ENCODE data around the gene PITPNC1.

The PITPNC1 gene

DNA sequence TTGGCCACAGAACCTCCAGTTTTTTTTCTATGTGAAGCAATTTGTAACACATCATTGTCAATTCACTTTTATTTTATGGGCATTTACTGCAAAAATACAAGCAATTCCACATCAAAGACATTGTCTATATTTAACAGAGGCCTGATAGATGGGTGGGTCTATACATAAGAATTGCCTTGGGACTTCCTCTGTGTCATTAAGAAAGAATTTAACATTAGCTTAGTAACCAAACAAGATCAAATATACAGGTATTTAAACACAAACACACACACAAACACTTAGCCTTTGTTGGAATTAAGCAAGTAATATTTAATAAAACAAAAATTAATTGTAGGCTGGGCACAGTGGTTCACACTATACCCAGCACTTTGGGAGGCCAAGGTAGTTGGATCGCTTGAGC is 4.3 kb upstream of the PITPNC1 start:
- no peak for DNase-seq

- DNase-seq, result peak; percentile 92
Measured at GRCh38 chr17:67374329-67375053, 2.6 kb upstream of the PITPNC1 start.

DNA sequence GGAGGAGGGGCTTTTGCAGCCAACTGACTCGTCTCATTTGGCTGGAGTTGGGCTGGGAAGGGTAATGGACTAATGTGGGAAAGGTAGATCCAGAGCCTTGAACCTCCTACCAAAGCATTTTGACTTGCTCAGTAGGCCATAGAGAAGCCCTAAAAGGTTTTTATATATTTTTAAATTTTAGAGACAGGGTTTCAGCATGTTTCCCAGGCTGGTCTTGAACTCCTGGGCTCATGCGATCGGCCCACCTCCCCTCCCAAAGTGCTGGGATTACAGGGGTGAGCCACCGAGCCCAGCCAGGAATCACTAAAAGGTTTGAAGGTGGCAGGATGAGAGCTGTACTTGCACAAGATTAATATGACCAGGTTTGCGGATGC is 2.0 kb upstream of the PITPNC1 start:
- DNase-seq, result no peak

DNA sequence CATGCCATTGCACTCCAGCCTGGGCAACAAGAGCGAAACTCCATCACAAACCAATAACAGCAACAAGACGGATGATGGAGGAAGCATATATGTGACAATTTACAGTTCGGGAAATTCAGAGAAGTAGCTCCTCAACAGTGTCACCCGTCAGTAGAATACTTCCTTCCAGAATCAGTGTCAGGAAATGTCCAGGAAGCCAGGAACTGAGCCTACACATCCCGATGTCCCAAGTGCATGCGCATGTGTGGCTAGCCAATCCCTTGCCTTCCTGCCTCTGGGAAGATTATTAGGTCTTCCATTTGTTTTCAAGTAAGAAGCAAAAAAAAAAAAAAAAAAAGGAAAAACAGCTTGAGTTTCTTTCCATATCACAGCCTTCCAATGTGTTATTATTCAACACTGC is 1.4 kb upstream of the PITPNC1 start:
- no peak for DNase-seq

GRCh38 chr17:67376415-67376736 is 705 bp upstream of the PITPNC1 start:
- no peak for DNase-seq

DNA sequence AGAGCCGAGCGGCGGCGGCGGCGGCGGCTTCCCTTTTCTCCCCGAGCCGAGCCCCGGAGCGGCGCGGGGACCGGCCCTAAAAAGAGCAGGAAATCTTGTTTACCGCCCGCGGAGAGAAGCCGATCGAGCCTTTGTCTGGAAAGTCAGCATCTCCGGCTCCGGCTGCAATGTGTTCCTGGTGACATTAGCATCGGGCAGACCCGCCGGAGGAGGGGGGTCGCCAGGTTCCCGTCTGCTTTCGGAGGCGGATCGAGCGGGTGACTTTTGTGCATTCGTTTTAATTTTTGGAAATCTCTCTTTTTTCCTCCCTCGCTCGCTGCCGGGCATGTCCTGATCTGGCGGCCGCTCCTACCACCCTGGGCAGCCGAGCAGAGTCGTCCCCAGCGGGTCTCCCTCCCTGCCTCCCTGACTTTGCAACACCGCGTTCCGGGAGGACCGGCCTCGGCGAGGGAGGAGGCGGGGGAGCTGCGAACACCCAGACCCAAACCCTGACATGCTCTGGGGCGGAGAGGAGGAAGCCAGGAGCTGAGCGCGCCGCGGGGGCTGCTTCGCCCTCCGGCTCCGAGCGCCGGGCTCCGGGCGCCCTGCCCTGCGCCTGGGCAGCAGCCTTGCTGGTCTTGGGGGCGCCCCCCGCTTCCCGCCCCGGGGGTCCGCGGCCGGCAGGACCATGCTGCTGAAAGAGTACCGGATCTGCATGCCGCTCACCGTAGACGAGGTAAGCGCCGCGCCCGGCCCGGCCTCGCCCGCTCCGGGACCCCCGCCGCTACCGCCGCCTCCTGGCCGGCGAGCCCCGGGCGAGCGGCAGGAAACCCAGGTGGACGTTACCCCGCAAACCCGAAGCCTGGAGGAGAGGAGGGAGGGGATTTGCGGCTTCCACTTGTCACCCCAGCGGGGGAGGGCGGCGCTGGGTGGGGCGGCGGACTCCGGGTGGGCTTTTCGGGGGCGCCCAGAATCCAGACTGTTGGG is 690 bp downstream of the PITPNC1 start:
- DNase-seq, result peak; percentile 80

DNA sequence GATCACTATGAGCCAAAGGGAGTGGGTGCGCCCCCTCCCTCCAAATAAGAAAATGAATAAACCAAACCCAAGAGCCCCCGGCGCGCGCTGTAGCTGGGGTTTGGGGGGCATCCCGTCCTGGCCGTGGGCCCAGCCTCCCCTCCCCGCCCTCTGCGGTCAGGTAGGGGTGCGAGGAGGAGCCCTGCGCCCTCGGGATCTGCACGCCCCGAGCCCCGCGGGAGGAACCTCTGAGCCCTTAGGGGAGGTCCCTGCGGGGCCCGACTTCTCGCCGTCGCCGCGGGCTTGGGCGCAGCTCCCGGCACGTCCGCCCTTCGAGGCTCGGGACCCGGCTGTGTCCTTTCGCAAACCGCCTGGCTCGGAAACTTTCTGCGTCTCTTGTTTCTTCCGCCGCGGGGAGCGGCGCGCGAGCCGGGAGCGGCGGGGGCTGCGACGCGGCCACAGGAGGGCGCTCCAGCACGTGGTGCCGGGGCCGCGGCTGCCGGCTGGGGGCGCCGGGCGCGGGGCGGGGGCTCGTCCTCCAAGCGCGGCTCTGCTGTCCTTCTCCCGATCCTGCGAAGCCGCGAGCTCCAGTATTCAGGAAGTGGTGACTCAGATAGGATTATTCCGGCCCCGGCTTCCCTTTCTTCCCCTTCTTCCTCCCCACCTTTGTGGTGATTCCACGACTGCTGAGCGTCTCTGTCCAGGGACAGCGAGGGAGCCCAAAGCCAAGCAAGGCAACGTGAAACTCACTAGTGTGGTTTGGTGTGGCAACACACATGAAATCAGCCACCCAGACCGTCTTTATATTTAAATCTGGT is 1.6 kb downstream of the PITPNC1 start:
- peak; percentile 93 for DNase-seq

DNA sequence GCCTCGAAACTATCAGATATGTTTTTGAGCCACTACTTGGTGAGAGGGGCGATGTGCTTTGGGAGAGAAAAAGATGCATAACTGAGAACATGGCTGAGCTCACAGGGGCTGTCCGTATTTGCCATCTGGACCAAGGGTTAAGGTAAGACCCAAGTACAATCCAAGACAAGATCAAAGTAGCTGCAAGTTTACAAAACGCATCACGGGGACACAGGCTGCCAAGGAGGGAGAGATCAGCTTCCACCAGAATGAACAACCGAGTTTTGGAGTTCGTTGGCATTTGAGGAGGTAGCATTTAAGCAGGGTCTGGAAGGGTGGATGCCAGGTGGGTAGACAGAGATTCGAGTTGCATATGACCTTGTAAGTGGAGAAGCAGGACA is 2.2 kb downstream of the PITPNC1 start:
- no peak for DNase-seq

DNA sequence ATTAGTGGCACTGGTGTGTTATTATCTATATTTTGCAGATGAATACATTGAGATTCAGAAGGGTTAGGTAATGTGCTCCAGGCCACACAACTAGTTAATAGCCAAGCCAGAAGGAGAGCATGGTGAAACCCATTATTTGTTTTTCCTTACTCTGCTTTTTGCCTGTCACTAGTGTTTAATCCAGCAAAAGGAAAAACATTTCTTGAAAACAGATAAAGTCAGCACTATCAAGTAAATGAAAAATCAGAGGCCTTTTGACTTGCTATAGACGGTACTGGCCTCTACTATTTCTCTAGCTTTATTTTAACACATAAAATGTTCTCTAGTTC is 4.8 kb downstream of the PITPNC1 start:
- no peak for DNase-seq

DNA sequence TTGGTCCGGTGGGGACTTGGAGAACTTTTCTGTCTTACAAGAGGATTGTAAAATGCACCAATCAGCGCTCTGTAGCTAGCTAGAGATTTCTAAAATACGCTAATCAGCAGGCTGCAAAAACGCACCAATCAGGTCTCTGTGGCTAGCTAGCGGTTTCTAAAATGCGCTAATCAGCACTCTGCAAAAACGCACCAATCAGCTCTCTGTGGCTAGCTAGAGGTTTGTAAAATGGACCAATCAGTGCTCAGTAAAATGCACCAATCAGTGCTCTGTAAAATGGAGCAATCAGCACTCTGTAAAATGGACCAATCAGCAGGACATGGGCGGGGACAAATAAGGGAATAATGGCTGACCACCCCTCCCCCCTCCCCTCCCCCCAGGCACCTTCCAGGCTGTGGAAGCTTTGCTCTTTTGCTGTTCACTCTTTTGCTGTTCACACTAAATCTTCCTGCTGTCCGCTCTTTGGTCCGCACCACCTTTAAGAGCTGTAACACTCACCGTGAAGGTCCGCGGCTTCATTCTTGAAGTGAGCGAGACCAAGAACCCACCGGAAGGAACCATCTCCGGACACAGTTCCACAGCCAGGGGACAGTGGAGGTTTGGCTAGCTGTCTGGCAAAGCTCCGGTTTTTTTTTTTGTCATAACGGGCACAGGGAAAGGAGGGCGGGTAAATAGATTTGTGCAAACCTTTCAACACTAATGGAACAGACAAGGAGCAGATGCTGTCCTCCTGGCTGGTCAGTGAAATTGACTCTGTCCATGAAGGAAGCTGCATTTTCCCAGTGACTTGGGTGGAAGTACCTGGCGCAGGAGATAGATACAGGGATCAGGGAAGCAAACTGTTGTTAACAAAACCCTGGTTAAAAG is 8.3 kb downstream of the PITPNC1 start:
- DNase-seq, result no peak

DNA sequence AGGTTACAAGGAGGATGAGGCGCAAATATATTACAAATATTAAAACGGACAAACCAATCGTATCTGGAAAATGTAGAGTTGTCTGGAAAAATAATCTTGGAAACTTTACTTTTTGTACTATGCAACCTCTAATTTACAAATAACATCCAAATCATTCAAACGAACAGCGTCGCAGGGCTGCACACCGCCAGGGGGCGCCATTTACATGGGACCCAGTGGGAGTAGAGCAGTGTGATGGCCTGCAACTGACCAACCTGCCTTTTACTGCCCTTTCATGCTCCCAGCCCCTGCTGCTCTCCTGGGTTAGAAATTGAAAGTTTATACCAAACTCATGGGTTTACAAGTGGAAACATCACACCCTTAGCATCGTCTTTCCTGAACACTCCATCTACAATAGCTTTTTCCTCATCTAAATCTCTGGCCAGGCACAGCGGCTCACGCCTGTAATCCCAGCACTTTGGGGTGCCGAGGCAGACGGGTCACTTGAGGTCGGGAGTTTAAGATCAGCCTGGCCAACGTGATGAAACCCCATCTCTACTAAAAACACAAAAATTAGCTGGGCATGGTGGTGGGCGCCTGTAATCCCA is 10.0 kb downstream of the PITPNC1 start:
- DNase-seq, result peak; percentile 95

DNA sequence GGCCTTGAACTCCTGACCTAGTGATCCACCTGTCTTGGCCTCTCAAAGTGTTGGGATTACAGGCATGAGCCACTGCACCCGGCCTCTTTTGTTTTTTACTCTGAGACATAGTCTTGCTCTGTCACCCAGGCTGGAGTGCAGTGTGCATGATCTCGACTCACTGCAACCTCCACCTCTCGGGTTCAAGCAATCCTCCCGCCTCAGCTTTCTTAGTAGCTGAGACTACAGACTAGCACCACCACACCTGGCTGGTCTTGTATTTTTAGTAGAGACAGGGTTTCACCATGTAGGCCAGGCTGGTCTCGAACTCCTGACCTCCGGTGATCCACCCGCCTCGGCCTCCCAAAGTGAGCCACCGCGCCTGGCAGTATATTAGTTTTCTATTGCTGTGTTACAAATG is 11.5 kb downstream of the PITPNC1 start:
- DNase-seq, result peak; percentile 45

GRCh38 chr17:67388986-67389385 is 11.9 kb downstream of the PITPNC1 start:
- peak; percentile 46 for DNase-seq

DNA sequence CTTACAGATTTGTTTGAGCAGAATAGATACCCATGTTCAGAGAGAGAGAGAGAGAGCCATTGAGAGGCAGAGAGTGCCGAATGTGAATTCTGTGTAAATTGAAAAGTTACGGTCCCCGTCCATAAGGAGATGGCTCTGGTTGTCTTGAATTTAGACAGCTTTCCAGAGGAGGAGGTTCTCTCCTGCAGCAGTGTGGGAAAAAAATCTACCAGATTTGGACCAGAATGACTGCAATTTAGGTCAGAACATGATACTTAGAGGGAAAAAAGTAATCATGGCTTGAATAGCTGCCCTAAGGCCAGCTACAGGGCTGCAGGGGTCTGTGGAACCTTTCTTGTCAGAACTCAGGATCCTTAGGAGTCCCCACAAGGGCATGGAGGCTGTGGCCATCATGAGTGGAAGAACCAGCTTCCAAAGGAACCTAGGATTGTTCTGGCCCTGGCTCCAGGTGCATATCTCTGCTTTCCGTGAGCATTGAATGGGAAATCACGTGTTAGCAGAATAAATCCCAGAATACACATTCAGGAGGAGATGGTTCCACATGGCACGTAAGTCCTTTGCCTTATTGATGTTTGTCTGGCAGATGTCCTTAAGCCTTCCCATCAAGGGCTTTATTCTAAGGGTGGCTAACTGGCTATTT is 13.0 kb downstream of the PITPNC1 start:
- DNase-seq, result peak; percentile 52

DNA sequence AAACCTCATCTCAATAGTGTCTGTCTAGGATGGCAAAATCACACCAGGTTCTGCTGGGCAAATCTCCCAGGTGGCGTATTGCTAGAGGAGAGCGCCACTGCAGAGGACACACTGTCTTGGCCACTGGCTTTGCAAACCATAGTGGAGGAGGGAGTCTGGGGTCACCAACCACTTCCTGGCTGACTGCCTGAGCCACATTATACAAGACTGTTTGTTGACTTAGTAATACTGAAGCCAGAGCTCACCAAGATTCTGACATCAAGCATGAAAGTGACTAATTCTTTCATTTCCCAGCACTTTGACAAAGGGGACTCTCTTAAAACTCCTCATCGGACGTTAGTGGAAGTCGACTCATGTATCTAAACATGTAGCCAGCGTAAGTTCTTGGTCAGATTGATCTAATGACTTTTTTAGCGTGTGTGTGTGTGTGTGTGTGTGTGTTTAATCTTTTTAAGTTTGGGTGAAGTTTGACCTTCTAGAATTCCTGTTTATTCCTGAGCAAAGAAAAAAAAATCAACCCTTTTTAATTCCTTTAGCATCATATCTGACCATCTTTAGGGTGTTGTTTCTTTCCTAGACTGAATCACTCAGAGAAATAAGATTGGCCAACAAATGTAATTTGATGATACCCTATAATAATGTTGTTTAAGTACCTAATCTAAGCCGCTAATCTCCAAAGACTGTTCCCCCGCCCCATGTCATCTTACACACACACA is 13.7 kb downstream of the PITPNC1 start:
- DNase-seq, result peak; percentile 79

GRCh38 chr17:67392111-67392510 is 15.0 kb downstream of the PITPNC1 start:
- peak; percentile 36 for DNase-seq

DNA sequence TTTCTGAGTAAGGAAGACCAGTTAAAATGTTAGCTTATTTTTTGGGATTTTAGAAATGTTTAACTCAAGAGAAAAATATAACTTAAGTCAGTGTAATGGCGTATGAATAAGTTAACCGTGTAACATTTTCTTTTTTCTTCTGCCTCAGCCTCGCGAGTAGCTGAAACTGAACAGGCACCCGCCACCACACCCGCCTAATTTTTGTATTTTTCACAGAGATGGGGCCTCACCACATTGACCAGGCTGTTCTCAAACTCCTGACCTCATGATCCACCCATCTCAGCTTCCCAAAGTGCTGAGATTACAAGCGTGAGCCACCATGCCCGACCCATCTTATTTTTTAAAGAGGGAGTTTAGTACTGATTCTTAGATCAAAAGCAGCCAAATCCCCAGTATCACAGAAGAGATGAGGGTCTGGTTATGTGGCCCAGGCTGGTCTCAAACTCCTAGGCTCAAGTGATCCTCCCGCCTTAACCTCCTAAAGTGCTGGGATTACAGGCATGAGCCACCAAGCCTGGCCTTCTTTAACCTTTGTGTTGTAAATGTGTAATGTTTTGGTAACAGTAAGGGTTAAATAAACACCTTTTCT is 16.8 kb downstream of the PITPNC1 start:
- DNase-seq, result peak; percentile 44

DNA sequence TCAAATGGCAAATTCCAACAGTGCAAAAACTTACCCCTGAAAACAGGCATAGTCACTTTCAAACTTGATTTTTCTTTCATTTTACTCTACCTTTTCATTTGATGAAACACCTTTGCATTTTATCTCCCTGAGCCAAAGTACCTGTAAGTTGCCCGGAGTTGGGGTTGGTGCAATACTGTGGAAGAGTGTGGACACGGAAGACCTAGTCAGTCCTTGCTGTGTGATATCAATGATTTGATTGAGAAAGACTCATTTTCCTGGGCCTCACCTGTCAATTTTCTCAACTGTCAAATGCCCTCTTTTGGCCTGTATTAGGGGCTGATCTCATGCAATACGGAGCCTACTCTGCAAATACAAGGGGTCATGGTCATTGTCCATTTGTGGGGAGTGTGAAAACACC is 22.6 kb downstream of the PITPNC1 start:
- DNase-seq, result peak; percentile 43

DNA sequence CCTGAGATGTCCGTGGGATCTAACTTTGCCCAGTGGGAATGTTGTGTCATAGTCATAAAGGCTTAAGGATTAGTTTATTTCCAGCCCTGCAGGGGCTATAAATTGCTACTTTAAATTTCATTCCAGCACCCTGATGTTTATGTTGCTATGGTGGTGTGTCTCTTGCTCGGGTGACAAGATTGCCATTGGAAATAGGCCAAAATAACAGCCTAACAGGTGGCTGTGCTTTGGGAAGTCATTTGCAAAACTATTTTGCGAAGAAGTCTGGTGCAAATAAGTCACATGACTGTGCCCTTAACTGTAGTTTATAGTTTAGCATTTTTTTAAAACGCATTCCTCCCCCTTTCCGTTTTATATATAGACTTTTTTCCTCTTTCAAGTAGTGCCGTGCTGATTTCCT is 23.1 kb downstream of the PITPNC1 start:
- DNase-seq, result no peak

DNA sequence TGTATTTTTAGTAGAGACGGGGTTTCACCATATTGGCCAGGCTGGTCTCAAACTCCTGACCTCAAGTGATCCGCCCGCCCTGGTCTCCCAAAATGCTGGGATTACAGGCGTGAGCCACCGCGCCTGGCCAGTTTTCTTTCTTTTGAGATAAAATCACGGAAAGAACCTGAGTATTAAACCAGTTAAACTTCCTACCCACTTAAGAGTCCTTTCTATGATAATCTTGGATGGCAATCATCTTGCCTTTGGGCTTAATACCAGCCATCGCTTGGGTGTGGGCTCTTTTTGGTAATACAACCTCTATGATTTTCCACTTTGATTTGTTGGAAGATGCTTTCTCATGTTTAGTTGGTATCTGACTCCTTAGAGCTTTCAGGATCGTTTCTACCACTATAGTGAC is 24.0 kb downstream of the PITPNC1 start:
- peak; percentile 50 for DNase-seq

All from activated CD8-positive, alpha-beta memory T cell treated with anti-CD3 and anti-CD28 coated beads, Interleukin-2, amount 50 U/mL, for 48 hours (primary cell).